Hepatocyte (in vitro differentiated cells): Measurements from ENCODE around the gene TRMT44. TPM values are rescaled to one million over a fixed set of nuclear protein-coding genes. Genes with fewer than 3 reads are reported as not detected.

Experiments
- DNase-seq: peaks from one replicate; pipeline ENCODE4 v3.0.0-alpha.2; 2016; ENCODE audit warnings: low spot score
- H2AFZ ChIP-seq: fragments of 200-600 bp; sonication (generic); 2 replicates; pipeline ENCODE4 v1.6.0; 2016; ENCODE audit warnings: antibody characterized with exemption, mild to moderate bottlenecking
- H3K27ac ChIP-seq: fragments of 200-600 bp; sonication (generic); 2 replicates; pipeline ENCODE4 v1.5.1; 2016; ENCODE audit warnings: mild to moderate bottlenecking
- H3K27me3 ChIP-seq: fragments of 200-600 bp; sonication (generic); 2 replicates; pipeline ENCODE4 v1.6.1; 2016
- H3K36me3 ChIP-seq: fragments of 200-600 bp; sonication (generic); replicated peaks from 2 replicates; pipeline ENCODE4 v1.5.1; 2016; ENCODE audit warnings: low read depth; ENCODE audit not compliant: insufficient read depth
- H3K4me1 ChIP-seq: fragments of 200-600 bp; sonication (generic); 2 replicates; pipeline ENCODE4 v1.5.1; 2016; ENCODE audit warnings: mild to moderate bottlenecking, moderate library complexity; ENCODE audit not compliant: insufficient read depth
- H3K4me2 ChIP-seq: fragments of 200-600 bp; sonication (generic); 2 replicates; pipeline ENCODE4 v1.6.0; 2016
- H3K4me3 ChIP-seq: fragments of 200-600 bp; sonication (generic); 2 replicates; pipeline ENCODE4 v1.5.1; 2016; ENCODE audit warnings: mild to moderate bottlenecking
- H3K79me2 ChIP-seq: fragments of 200-600 bp; sonication (generic); 2 replicates; pipeline ENCODE4 v1.6.0; 2017; ENCODE audit warnings: mild to moderate bottlenecking
- H3K9me2 ChIP-seq: fragments of 200-600 bp; sonication (generic); replicated peaks from 2 replicates; pipeline ENCODE4 v1.6.0; 2017; ENCODE audit warnings: mild to moderate bottlenecking; ENCODE audit not compliant: insufficient read depth
- H3K9me3 ChIP-seq: fragments of 200-600 bp; sonication (generic); 2 replicates; pipeline ENCODE4 v1.5.1; 2016; ENCODE audit warnings: low read depth, mild to moderate bottlenecking
- H4K20me1 ChIP-seq: fragments of 200-600 bp; sonication (generic); 2 replicates; pipeline ENCODE4 v1.6.0; 2016; ENCODE audit warnings: mild to moderate bottlenecking; ENCODE audit not compliant: insufficient read depth, poor library complexity, severe bottlenecking
- CTCF ChIP-seq: fragments of 200-600 bp; sonication (generic); IDR thresholded peaks from 2 replicates; pipeline ENCODE4 v1.5.1; 2016; ENCODE audit warnings: antibody characterized with exemption, mild to moderate bottlenecking; ENCODE audit not compliant: poor library complexity
- EZH2 ChIP-seq: fragments of 200-600 bp; sonication (generic); IDR thresholded peaks from 2 replicates; pipeline ENCODE4 v1.6.1; 2016; ENCODE audit warnings: antibody characterized with exemption, mild to moderate bottlenecking, borderline replicate concordance
- EZH2phosphoT487 ChIP-seq: fragments of 200-600 bp; sonication (generic); IDR thresholded peaks from one replicate; pipeline ENCODE4 v1.6.1; 2018; ENCODE audit warnings: antibody characterized with exemption, mild to moderate bottlenecking, low read depth, moderate library complexity; ENCODE audit not compliant: unreplicated experiment, severe bottlenecking
- WGBS: methylation state at CpG from one replicate; pipeline ENCODE4 v1.1.6; 2016; ENCODE audit warnings: low lambda C conversion rate; ENCODE audit errors: missing lambda C conversion rate; 5-methylcytosine and 5-hydroxymethylcytosine counted together
- polyA plus RNA-seq: library from polyadenylated mRNA; unstranded; fragments of >200 nt; fragmentation: Nextera tagmentation; extraction: Ambion mirVana; gene quantifications from 2 replicates; pipeline ENCODE4 v1.2.1, GENCODE V29; 2016
- total RNA-seq: library from RNA; depleted of rRNA; stranded (reverse); fragments of >200 nt; gene quantifications from 2 replicates; pipeline ENCODE4 v1.2.3, GENCODE V29; 2014

TRMT44 gene
- total and polyA plus RNA-seq, 2 experiments from 2014 or later, result 8.2 to 13.2 TPM

- Histone ChIP-seq H3K4me1 (peaks cover 8% of the 10 kb centered on the region), H3K27ac (no peak overlapping the region), H3K36me3 (no peaks in the 10 kb centered on the region), H3K9me2 (no peaks in the 10 kb centered on the region), H3K4me3 (no peak overlapping the region), H3K79me2 (no peaks in the 10 kb centered on the region), H4K20me1 (no peaks in the 10 kb centered on the region), H2AFZ (no peak overlapping the region), H3K9me3 (no peaks in the 10 kb centered on the region), H3K4me2 (no peak overlapping the region), H3K27me3 (no peaks in the 10 kb centered on the region)
- WGBS, result 86% methylated on average over 9 of the region's 9 CpGs
- DNase-seq, result no peak
- no peak for TF ChIP-seq EZH2phosphoT487
- no peak for TF ChIP-seq EZH2
- no peak for TF ChIP-seq CTCF
These were observed 42.2 kb upstream of the TRMT44 start for GRCh38 chr4:8398347-8398746.

GRCh38 chr4:8399298-8399697 lies 41.3 kb upstream of the TRMT44 start:
- Histone ChIP-seq H3K27ac (no peak overlapping the region), H3K27me3 (no peaks in the 10 kb centered on the region), H3K36me3 (no peaks in the 10 kb centered on the region), H3K9me2 (no peaks in the 10 kb centered on the region), H3K4me1 (peaks cover 6% of the 10 kb centered on the region), H3K9me3 (no peaks in the 10 kb centered on the region), H2AFZ (no peak overlapping the region), H4K20me1 (no peaks in the 10 kb centered on the region), H3K4me2 (no peak overlapping the region), H3K79me2 (no peaks in the 10 kb centered on the region), H3K4me3 (no peak overlapping the region)
- no peak for DNase-seq
- no peak for TF ChIP-seq EZH2phosphoT487
- TF ChIP-seq CTCF, result no peak
- WGBS, result 93% methylated on average over 15 of the region's 15 CpGs

- no peaks in the 10 kb centered on the region for H4K20me1 ChIP-seq
- H3K4me3 ChIP-seq, result no peak overlapping the region
- no peak overlapping the region for H3K4me2 ChIP-seq
- DNase-seq, result no peak
- no peaks in the 10 kb centered on the region for H3K9me2 ChIP-seq
- 93% methylated on average over 13 of the region's 13 CpGs for WGBS
- no peaks in the 10 kb centered on the region for H3K4me1 ChIP-seq
- no peaks in the 10 kb centered on the region for H3K27me3 ChIP-seq
- no peak overlapping the region for H2AFZ ChIP-seq
- H3K36me3 ChIP-seq, result no peaks in the 10 kb centered on the region
- H3K79me2 ChIP-seq, result no peaks in the 10 kb centered on the region
- TF ChIP-seq CTCF (no peak), EZH2phosphoT487 (no peak), EZH2 (no peak)
- no peaks in the 10 kb centered on the region for H3K9me3 ChIP-seq
- no peak overlapping the region for H3K27ac ChIP-seq
These were observed 39.8 kb upstream of the TRMT44 start for GRCh38 chr4:8400632-8401325.

GRCh38 chr4:8401665-8402064 lies 38.9 kb upstream of the TRMT44 start:
- Histone ChIP-seq H2AFZ (no peak overlapping the region), H3K4me3 (no peak overlapping the region), H3K36me3 (no peaks in the 10 kb centered on the region), H3K27me3 (no peaks in the 10 kb centered on the region), H3K27ac (no peak overlapping the region), H4K20me1 (no peaks in the 10 kb centered on the region), H3K4me2 (no peak overlapping the region), H3K9me2 (no peaks in the 10 kb centered on the region), H3K4me1 (no peaks in the 10 kb centered on the region), H3K79me2 (no peaks in the 10 kb centered on the region), H3K9me3 (no peaks in the 10 kb centered on the region)
- whole genome bisulfite sequencing, result 96% methylated on average over 10 of the region's 10 CpGs
- DNase-seq, result no peak
- no peak for TF ChIP-seq CTCF
- no peak for TF ChIP-seq EZH2
- no peak for TF ChIP-seq EZH2phosphoT487
